GM18508 (cell line): Measurements from ENCODE around the gene MVB12B.

Source experiments
- ATAC-seq: cut with Tn5 transposase; IDR thresholded peaks from one replicate; pipeline ENCODE4 v1.9.1; 2021; ENCODE audit warnings: moderate number of reproducible peaks; ENCODE audit not compliant: insufficient read depth, unreplicated experiment

The MVB12B gene

DNA sequence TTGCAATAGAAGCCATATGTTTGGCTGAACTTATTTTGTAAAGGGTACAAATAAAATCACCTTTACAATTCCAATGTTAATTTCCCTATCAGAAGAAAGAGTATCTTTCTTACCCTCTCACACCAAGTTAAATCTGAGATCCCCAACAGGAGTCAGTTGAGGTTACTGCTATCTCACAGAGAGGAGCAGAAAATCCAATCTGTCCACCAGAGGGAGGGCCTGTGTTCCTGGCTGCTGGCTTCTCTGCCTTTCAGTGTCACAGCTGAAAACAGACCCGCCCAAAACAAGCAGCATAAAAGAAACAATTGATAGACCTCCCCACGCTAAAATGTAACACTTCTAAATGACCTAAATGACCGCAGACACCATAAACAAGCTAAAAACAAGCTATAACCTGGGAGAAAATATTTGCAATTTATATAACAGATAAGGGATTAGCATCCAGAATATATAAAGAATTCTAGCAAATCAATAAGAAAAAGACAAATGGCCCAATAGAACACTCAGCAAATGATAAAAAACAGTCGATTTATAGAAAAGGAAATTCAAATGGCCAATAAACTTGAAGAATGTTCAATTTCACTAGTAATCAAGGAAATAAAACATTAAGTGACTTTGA lies 24.5 kb upstream of the MVB12B start:
- no peak for ATAC-seq

DNA sequence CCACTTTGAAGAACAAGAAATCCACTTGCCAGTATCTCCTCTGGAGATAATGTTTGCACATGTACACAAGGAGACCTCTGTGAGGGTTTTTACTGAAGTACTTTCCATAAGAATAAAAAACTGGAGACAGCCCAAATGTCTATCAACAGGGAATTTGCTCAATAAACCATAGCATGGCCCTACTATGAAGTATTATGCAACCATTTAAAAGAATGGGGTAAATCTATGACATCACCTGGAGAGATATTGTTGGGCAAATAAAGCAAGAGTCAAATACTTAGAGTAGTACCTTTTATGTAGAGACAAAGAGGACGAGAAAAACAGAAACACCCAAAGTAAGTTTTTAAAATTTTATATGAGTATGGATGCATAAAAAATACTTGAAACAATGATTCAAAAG lies 23.9 kb upstream of the MVB12B start:
- no peak for ATAC-seq

DNA sequence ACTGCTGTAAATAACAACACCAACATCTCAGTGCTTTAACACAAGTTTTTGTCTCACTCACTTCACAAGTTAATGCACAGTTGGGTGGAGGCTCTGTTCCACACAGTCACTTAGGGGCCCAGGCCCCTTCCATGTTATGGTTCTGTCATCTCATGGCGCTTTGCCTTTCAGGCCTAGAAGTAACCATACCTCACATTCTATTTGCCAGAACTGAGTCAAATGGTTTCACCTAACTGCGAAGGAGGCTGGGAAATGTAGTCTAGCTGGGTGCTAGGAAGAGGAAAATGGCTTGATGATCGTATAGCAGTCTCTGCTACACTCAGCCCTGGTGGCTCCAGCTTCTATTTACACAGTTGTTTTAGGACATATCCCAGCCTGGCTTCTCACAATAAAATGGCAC lies 23.1 kb upstream of the MVB12B start:
- no peak for ATAC-seq

DNA sequence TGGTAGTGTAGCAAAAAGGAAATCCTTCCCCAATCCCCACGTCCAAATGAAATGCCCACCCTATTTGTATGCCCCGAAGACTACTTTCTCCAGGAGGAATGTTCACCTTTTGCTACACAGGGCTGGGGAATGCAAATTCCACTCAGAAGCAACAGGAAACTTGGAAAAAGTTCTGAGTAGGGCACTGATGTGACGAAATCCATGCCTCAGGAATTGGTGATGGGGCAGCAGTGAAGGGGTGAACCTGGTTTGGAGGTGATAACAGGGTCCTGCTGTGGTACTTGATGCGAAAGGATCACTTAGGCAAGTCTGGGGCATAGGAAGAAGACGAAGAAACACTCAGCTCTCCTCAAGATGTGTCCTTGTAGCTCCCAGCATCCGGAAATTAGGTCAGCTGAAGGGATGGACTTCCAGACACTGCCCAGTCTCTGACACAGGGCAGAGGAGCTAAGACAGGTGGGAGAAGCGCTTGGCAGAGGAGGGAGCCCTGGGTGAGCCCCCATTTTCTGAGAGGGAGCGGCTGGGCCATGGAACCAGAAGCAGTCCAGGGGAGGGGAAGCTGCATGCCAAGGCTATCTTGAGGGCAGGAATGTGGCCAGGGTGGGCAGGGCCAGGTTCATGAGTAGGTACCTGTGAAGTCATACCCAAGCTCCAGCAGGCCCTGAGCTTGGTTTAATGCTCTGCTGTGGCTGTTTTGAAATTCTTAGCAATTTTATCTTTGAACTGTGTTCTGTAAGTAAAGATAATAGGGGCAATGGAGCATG lies 22.2 kb upstream of the MVB12B start:
- no peak for ATAC-seq

DNA sequence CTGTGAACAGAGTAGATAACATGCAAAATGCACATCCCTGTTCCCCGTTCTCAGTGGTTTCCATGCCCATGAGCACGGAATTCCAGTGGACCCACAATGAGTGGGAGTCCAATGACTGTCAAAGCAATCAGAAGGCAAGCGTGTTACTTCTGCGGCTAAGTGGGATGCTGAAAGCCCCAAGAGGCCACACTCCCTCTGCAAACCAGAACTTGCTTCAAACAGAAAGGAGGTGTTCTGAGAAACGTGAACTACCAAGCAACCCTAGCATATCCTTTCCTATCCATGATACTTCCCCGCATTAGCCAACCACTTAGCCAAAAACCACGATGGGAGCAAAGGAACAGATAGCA lies 21.7 kb upstream of the MVB12B start:
- ATAC-seq = no peak

DNA sequence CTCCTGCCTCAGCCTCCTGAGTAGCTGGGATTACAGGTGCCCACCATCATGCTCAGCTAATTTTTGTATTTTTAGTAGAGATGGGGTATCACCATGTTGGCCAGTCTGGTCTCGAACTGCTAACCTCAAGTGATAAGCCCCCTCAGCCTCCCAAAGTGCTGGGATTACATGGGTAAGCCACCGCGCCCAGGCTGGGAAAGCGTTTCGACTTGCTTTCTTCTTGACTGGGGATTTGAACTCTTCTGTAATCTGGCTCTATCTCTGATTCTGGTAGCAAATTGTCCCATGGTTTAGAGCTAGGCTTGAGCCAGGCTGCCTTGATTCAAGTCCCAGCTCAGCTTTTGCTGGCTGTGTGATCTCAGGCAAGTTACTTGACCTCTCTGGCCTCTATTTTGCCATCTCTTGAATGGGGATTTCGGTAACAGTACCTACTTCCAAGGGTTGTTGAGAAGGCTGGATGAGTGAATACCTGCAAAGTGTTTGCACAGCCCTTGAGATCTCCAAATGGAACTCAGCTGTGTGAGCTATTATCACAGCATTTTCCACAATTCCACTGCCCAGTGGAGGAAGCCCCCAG lies 20.5 kb upstream of the MVB12B start:
- ATAC-seq = no peak

DNA sequence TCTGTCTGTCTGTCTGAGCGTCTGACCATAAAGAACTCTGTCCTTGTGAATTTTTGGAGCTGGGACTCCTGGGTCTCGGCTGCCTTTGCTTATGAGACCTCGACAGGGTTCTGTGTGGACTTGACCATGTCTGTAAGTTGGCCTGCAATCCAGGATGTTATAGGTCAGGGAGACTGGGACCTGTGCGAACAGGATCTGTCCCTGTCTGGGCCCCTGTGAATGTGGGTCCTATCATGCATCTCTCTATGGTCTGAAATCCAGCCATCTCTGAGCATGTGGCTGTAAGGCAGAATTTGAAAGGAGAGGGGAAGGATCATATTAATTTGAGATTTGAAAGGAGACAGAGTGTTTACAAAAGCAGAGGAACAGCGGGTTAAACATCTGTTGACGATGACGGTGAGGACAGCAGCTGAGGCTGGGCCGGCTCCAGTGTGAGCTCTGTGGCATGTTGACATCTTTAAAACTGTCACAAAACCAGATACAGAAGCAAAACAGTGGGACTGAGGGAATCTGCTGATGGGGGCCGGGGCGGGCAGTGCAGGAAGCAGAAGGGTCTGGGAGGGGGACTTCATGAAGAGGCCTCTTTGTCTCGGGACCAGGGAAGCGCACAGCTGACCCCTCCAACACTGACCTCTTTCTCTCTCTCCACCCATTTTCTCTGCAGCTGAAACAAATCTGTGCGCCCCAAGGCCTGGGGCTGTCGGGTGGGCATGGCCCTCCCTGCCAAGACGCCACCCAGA lies 19.1 kb upstream of the MVB12B start:
- no peak for ATAC-seq

DNA sequence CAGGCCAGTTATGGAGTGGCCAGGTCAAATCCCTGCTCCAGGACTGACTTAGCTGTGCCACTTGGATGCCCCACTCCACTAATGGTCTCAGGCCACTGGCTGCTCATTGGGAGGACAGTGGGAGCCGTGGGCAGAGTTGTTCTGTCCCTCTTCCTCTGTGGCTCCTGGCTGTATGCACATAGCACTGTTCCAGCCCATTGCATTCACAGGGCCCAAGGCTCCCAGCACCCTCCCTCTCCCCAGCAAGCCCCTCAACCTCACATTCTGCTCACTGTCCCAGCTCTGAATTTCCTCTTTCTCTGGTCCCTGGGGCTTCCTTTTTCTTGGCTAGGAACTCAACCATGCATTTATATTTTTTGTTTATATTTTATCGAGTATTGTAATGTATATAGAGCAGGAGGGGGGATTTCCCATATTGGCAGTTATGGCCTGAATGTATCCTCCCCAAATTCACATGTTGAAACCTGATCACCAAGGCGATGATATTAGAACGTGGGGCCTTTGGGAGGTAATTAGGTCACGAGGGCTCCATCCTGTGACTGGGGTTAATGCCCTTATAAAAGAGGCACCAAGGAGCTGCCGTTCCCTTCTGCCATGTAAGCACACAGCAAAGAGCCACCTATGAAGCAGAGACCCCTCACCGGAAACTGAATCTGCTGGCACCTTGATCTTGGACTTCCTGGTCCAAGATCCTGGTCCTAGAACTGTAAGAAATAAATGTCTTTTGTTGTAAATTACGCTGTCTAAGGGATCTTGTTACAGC lies 17.0 kb upstream of the MVB12B start:
- no peak for ATAC-seq

DNA sequence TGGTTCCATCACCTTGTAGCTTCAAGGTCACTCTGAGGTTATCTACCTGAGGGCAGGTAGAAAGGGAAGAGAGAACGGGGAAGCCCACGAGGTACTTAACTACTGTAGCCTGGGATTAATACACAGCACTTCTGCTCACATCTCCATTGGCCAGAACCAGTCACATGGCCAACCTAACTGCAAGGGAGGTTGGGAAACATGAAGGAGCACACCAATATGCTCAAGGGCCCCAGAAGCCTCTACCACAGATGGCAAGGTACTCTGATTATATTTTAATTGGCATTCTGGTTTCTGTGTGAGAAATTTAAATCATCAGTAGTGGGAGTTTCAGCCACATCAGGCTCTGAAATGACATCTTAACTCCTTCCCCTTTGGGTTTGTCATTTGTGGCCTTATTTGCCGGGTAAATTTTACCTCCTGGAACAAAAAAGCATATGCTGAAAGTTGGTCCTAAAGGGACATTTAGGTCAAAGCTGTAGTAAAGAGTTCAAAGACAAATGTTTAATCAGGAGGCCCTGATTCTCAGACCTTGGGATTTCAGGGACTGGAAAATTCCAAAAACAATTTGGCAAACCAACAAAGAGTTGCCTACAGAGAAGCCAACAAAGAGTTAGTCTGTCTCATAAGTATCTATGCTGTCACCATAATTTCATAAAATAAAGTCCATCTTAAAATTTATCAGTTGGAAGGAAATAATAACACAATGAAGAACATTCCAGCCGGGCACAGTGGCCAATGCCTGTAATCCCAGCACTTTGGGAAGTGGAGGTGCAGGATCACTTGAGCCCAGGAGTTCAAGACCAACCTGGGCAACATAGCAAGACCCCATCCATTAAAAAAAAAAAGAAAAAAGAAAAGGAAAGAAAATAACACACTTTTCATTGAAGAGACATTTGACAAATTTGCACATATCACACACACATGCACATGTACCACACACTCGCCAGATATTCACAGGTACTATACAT lies 13.8 kb upstream of the MVB12B start:
- ATAC-seq = no peak

DNA sequence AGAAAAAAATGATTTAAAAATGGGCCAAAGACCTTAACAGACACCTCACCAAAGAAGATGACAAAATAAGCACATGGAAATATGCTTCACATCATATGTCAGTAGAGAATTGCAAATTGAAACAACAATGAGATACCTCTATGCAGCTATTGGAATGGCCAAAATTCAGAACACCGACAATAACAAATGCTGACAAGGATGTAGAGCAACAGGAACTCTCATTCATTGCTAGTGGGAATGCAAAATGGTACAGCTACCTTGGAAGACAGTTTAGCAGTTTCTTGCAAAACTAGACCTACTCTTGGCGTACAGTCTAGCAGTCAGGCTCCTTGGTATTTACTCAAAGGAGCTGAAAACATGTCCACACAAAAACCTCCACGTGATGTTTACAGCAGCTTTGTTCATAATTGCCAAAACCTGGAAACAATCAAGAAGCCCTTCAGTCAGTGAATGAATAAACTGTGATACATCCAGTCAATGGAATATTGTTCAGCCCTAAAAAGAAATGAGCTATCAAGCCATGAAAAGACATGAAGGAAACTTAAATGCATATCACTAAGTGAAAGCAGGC lies 10.5 kb upstream of the MVB12B start:
- ATAC-seq = no peak

DNA sequence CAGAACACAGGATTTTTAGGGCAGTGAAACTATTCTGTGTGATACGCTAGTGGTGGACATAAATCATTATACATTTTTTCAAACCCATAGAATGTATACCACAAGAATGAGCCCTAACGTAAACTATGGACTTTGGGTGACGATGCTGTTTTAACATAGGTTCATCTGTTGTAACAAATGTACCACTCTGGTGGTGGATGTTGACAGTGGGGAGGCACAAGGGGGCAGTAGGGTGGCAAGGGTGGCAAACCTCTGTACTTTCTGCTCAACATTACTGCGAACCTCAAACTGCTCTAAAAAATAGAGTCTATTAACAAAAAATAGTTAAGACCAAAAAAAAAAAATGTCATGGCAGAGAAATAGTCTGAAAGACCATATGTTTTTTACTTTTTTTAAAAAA lies 9.1 kb upstream of the MVB12B start:
- no peak for ATAC-seq

DNA sequence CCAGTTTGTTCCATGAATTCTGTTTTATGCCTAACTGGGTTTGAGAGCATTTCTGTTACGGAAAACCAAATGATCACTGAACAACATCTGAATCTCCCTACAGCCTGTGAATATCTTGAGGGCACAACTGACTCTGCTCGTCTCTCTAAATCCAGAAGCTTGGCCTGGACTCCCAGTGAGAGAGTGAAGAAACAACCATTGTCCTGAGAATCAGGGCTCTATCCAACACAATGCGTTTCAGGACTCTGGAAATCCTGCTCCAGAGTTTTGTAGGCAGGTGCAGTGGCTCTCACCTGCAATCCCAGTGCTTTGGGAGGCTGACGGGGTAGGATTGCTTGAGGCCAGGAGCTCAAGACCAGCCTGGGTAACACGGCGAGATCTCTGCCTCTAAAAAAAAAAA lies 7.8 kb upstream of the MVB12B start:
- no peak for ATAC-seq

DNA sequence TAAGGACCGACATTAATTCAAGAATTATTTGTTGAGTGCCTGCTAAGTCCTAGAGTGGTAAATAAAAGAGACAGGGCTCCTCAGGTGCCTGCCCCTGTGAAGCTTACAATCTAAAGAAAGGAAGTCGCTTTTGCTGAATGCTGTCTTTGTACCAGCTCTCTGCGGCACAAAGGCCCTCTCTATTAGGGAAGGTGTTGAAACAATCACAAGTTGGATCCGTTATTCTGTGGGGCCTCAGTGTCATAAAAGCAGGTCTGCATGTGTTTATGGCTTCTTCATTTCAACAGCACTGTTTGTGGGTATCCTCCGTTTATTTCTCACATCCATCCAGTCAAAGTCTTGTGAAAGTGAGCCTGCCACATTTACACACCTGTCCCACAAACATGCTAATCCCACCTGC lies 7.0 kb upstream of the MVB12B start:
- ATAC-seq = no peak

DNA sequence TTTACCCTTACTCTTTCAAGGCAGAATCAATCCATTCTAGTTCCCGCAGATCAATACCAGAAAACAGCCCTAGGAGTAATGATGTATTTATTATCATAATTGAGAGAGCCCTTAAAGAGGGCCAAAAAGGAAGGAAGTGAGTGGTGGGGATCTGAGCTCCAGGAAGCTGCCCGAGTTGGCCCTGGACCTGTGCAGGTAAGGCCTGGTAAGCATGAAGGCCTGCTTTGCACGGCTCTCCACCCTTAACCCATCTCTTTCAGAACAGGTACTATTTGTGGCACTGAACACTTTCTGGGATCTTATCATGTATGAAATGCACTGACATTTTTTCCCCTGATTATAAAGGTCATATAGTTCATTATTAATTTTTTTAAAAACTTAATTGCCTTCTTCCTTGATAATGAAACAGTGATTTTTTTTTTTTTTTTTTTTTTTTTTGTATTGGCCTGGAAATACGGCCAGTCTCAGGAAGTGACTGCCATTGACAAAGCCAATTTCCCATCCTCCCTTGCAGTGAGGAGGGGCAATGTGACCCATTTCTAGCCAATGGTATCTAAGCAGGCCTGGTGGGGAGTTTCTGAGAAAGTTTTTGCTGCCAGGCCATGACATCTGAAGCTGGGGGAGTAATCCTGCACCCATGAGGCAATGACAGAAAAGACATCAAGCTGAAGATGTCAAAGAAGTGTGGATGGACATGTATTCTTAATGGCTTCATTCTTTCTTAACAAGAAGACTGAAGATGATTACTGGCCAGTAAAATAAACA lies 6.3 kb upstream of the MVB12B start:
- no peak for ATAC-seq

DNA sequence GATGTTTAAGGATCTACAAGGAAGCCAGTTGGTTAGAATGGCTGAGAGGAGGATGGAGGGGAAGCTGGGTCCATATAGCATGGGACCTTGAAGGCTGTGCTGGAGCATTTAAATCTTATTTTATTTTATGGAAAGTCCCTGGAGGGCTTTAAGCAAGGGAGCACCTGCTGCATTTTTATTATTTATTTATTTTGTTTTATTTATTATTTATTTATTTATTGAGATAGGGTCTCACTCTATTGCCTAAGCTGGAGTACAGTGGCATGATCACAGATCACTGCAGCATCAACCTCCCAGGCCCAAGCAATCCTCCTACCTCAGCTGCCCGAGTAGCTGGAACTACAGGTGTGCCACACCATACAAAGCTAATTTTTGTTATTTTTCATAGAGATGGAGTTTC lies 4.9 kb upstream of the MVB12B start:
- ATAC-seq = no peak

DNA sequence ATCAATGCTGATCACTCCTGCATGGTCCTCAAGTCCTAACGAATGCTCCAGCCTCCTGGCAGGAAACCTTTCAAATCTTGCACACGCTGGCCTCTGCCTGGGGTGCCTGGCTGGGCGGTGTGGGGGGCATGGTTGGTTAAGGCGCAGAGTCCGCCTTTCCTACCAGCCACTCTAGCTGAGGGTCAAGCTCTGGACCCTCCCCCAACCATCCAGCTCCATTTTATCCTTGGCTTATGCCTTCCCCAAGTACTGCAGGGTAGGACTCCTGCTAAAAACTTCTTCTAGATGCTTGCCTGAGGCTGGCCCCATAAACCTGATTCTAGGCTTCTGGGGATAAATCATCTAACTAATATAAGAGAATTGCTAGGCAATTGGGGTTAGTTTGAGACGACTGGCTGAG lies 808 bp upstream of the MVB12B start:
- no peak for ATAC-seq

DNA sequence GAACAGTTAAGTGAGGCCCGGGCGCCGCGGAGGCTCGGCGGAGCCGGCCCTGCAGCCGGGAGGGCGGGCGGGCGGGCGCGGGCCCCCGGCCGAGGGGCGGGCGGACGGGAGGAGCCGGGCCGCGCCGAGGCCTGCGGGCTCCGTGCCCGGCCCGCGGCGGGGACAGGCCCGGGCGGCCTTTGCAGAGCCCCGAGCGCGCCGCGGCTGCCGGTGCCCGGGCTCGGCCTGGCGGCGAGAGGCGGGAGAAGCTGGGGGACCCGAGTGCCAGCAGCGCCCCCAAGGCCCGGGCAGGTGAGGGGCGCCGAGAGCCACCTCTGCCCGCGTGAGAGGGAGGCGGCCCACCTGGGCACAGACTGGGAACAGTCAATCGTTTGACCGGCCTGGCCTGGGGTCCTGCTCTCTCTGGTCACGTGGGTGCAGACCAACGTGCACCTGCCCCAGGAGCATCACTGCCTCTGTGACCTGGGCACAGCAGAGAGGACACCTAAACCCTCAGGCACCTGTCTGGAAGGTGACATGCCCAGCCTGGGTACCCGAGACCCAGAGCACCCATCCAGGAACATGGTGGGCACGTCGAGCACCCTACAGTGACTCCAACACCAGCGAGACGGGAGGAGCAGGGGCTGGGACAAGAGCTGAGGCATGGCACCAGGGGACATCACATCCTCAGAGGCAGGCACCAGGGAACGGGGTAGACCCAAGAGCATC lies 531 bp downstream of the MVB12B start:
- no peak for ATAC-seq

DNA sequence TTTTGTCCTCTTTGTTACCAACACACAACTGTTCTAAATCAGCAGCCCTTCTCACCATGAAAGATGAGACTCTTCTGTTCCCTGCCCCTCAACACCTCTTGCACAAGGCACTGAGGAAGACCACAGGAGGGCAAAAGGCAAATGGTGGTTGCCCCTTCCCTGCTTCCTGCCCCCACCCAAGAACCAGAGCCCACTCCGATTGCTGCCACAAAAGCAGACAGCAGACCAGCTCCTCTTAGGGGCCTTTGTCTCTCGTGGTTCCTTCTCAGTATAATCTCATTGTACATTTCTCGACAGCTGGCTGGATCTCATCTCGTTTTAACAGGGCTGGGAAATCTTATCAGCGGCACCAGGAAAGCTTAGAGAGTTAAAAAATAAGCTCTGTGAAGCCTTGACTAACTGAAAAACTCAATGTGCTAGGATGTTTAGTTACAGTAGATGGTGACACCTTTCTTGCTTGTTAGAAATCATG lies 1.1 kb downstream of the MVB12B start:
- no peak for ATAC-seq
